K562 (cell line): ENCODE results near the gene AGRP. TPM values are rescaled to one million over a fixed set of nuclear protein-coding genes. Genes with fewer than 3 reads are reported as not detected.

Source experiments
- DLX4 ChIP-seq: fragments of 250-450 bp; sonication (Bioruptor Pico); IDR thresholded peaks from 2 replicates; pipeline ENCODE4 v1.6.1; 2021; ENCODE audit warnings: mild to moderate bottlenecking
- DPF2 ChIP-seq: fragments of 450-650 bp; IDR thresholded peaks from 2 replicates; pipeline ENCODE4 v1.6.1; 2016
- KAT8 ChIP-seq: fragments of 450-650 bp; IDR thresholded peaks from 2 replicates; pipeline ENCODE4 v1.6.1; 2016; ENCODE audit warnings: low read depth, mild to moderate bottlenecking
- KDM5B ChIP-seq: fragments of 200-600 bp; sonication (generic); IDR thresholded peaks from 2 replicates; pipeline ENCODE4 v1.6.1; 2012; ENCODE audit warnings: low read depth, mild to moderate bottlenecking, moderate library complexity, low read length, control low read depth, inconsistent platforms; ENCODE audit not compliant: insufficient replicate concordance
- PHF21A ChIP-seq: fragments of 450-650 bp; IDR thresholded peaks from 2 replicates; pipeline ENCODE4 v1.6.1; 2017; ENCODE audit warnings: low read depth, borderline replicate concordance
- PHF8 ChIP-seq: fragments of 200-600 bp; sonication (generic); IDR thresholded peaks from 2 replicates; pipeline ENCODE4 v1.6.1; 2012; ENCODE audit warnings: mixed run types, mild to moderate bottlenecking, inconsistent platforms, low read length, moderate library complexity, borderline replicate concordance
- RCOR1 ChIP-seq, 2 experiments: IDR thresholded peaks; 2 replicates each; pipeline ENCODE4 v1.6.1; 2012; ENCODE audit warnings: low read depth in 2 of 2, low read length in 2 of 2, borderline replicate concordance in 1 of 2, improper control_type of control experiment in 1 of 2
- SNRNP70 ChIP-seq: fragments of 200-400 bp; formaldehyde crosslinking; optimal IDR thresholded peaks from 2 replicates; pipeline ENCODE3; 2017; ENCODE audit warnings: low read depth, low read length
- TCFL5 ChIP-seq: fragments of 250-450 bp; sonication (Bioruptor Pico); conservative IDR thresholded peaks from 2 replicates; pipeline ENCODE4 v1.6.1; 2021; ENCODE audit warnings: mild to moderate bottlenecking, moderate library complexity, matching md5 sums
- TSC22D4 ChIP-seq: fragments of 450-650 bp; IDR thresholded peaks from 2 replicates; pipeline ENCODE4 v1.6.1; 2016; ENCODE audit warnings: missing genetic modification characterization, missing biosample characterization, control low read depth
- ZBTB2 ChIP-seq: fragments of 450-650 bp; IDR thresholded peaks from 2 replicates; pipeline ENCODE4 v1.6.1; 2016; ENCODE audit warnings: antibody characterized with exemption
- ZKSCAN3 ChIP-seq: fragments of 250-450 bp; sonication (Bioruptor Pico); IDR thresholded peaks from 2 replicates; pipeline ENCODE4 v1.4.0; 2020
- ZNF121 ChIP-seq: sonication (generic); formaldehyde crosslinking; conservative IDR thresholded peaks from 2 replicates; pipeline ENCODE4 v1.8.0; 2022; ENCODE audit warnings: missing genetic modification reagents
- ZNF274 ChIP-seq: IDR thresholded peaks from 2 replicates; pipeline ENCODE4 v1.6.1; 2011; ENCODE audit warnings: low read depth, mild to moderate bottlenecking, low read length, moderate library complexity, borderline replicate concordance
- ZNF639 ChIP-seq, 2 experiments: fragments of 200-800 bp in 1 of 2; sonication (Bioruptor generic) in 1 of 2; sonication (generic) in 1 of 2; formaldehyde crosslinking in 1 of 2; IDR thresholded peaks in 1 of 2; conservative IDR thresholded peaks in 1 of 2; 2 replicates each; pipeline versions ENCODE4 v1.5.0 to v1.6.1; 2016 to 2020; ENCODE audit warnings: missing compliant biosample characterization in 1 of 2, missing genetic modification characterization in 1 of 2, missing genetic modification reagents in 1 of 2
- polyA plus RNA-seq, 8 experiments: library from polyadenylated mRNA; depleted of rRNA in 4 of 8; stranded (reverse) in 5 of 8; unstranded in 3 of 8; fragments of >200 nt; fragmentation: Nextera tagmentation in 2 of 8; fragmentation: Illumina TruSeq in 1 of 8; extraction: Ambion mirVana in 2 of 8; extraction: Trizol in 1 of 8; gene quantifications; 2 replicates each; pipeline versions ENCODE4 v1.2.1 to v1.2.3, GENCODE V29; 2011 to 2014; ENCODE audit warnings: inconsistent platforms in 1 of 8, missing spikeins in 1 of 8
- total RNA-seq, 7 experiments: library from RNA; depleted of rRNA in 6 of 7; stranded (reverse); fragments of >200 nt in 6 of 7; fragmentation: Illumina TruSeq in 2 of 7; extraction: Trizol in 2 of 7; gene quantifications; 2 replicates each; pipeline versions ENCODE4 v1.2.1 to v1.2.3, GENCODE V29; 2011 to 2021; ENCODE audit warnings: low replicate concordance in 1 of 7
- TF ChIP-seq, protein P1 (sequence below), 2 experiments: fragments of 150-350 bp in 1 of 2; IDR thresholded peaks; 2 replicates each; pipeline ENCODE4 v1.6.1; 2012 to 2016; ENCODE audit warnings: low read depth in 2 of 2, low read length in 2 of 2, mild to moderate bottlenecking in 1 of 2, moderate library complexity in 1 of 2
- TF ChIP-seq, protein P2 (sequence below): sonication (generic); formaldehyde crosslinking; IDR thresholded peaks from 2 replicates; pipeline ENCODE4 v1.8.1; 2023; ENCODE audit warnings: mild to moderate bottlenecking, missing genetic modification reagents, moderate library complexity
- TF ChIP-seq, protein P3 (sequence below): sonication (generic); formaldehyde crosslinking; IDR thresholded peaks from 2 replicates; pipeline ENCODE4 v1.8.1; 2023; ENCODE audit warnings: mild to moderate bottlenecking, missing genetic modification reagents

AGRP gene
- total and polyA plus RNA-seq, 9 of the 15 experiments (the other 6 are each of a cell fraction or from before 2014, with no cell fraction given): not detected

DNA sequence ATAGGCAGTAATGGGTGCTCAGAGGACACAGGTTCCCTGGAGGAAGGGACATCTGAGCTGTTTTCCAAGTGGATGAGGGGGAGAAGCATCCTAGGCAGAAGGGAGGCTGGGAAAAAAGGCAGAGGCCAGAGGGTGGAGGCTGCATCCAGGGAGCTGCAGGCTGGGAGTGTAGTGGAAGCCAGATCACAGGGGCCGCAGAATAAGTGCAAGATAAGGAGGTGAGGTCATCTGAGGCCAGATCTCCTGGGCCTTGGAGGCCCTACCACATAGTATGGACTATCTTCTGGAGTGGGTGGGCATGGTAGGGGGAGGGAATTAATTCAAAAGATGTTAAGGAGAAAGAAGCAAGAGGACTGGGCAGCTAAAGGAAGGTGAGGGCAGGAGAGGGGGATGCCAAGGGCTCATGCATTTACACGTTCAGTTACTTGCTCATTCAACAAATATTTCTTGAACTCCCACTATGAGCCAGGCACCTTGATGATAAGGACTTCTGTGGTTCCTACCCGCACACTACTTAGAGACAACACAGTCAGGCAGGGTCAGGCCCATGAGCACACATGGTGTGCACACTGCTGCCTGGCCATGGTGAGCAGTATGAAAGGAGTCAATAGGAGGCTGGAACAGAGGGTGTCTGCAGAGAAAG lies 42.9 kb upstream of the AGRP start (continued):
- TF ChIP-seq, protein P1, sequence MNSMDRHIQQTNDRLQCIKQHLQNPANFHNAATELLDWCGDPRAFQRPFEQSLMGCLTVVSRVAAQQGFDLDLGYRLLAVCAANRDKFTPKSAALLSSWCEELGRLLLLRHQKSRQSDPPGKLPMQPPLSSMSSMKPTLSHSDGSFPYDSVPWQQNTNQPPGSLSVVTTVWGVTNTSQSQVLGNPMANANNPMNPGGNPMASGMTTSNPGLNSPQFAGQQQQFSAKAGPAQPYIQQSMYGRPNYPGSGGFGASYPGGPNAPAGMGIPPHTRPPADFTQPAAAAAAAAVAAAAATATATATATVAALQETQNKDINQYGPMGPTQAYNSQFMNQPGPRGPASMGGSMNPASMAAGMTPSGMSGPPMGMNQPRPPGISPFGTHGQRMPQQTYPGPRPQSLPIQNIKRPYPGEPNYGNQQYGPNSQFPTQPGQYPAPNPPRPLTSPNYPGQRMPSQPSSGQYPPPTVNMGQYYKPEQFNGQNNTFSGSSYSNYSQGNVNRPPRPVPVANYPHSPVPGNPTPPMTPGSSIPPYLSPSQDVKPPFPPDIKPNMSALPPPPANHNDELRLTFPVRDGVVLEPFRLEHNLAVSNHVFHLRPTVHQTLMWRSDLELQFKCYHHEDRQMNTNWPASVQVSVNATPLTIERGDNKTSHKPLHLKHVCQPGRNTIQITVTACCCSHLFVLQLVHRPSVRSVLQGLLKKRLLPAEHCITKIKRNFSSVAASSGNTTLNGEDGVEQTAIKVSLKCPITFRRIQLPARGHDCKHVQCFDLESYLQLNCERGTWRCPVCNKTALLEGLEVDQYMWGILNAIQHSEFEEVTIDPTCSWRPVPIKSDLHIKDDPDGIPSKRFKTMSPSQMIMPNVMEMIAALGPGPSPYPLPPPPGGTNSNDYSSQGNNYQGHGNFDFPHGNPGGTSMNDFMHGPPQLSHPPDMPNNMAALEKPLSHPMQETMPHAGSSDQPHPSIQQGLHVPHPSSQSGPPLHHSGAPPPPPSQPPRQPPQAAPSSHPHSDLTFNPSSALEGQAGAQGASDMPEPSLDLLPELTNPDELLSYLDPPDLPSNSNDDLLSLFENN (IDR thresholded peaks at IDR 0.05; ENCODE audit: low read depth in 2 of 2, low read length in 2 of 2): no peak
- TF ChIP-seq PHF21A: no peak
- TF ChIP-seq KDM5B: no peak
- TF ChIP-seq PHF8: no peak
- TF ChIP-seq RCOR1 (IDR thresholded peaks at IDR 0.05; ENCODE audit: borderline replicate concordance in 1 of 2, low read depth in 2 of 2, low read length in 2 of 2): peak in 1 of 2 experiments; percentile 59; a peak in 1 of 4 replicates
- no peak for TF ChIP-seq ZNF274
- peak; percentile 80; the same call in 1 of the 2 replicates for TF ChIP-seq DPF2
- TF ChIP-seq ZNF121: no peak
- no peak for TF ChIP-seq ZKSCAN3 (CRISPR knock-in tag)
- TF ChIP-seq, protein P2, sequence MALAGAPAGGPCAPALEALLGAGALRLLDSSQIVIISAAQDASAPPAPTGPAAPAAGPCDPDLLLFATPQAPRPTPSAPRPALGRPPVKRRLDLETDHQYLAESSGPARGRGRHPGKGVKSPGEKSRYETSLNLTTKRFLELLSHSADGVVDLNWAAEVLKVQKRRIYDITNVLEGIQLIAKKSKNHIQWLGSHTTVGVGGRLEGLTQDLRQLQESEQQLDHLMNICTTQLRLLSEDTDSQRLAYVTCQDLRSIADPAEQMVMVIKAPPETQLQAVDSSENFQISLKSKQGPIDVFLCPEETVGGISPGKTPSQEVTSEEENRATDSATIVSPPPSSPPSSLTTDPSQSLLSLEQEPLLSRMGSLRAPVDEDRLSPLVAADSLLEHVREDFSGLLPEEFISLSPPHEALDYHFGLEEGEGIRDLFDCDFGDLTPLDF (CRISPR knock-in tag): no peak
- no peak for TF ChIP-seq TSC22D4
- TF ChIP-seq TCFL5 (CRISPR knock-in tag): no peak
- no peak for TF ChIP-seq ZNF639 (CRISPR knock-in tag; conservative IDR thresholded peaks at IDR 0.05 in 1 of 2, IDR thresholded peaks at IDR 0.05 in 1 of 2)
- no peak for TF ChIP-seq KAT8
- no peak for TF ChIP-seq SNRNP70
- TF ChIP-seq ZBTB2: no peak
- TF ChIP-seq DLX4 (CRISPR knock-in tag): no peak
- TF ChIP-seq, protein P3, sequence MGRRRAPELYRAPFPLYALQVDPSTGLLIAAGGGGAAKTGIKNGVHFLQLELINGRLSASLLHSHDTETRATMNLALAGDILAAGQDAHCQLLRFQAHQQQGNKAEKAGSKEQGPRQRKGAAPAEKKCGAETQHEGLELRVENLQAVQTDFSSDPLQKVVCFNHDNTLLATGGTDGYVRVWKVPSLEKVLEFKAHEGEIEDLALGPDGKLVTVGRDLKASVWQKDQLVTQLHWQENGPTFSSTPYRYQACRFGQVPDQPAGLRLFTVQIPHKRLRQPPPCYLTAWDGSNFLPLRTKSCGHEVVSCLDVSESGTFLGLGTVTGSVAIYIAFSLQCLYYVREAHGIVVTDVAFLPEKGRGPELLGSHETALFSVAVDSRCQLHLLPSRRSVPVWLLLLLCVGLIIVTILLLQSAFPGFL (CRISPR knock-in tag): no peak
